SKM-1 (cell line): ENCODE results near the gene JUN.
A peak's percentile ranks its signal among the peaks of the same experiment; 100 is the strongest.

ENCODE experiments used
- DNase-seq: peaks from one replicate; lab custom pipeline; 2025; ENCODE audit not compliant: unreplicated experiment; lab: John Stamatoyannopoulos, UW

The JUN gene

DNA sequence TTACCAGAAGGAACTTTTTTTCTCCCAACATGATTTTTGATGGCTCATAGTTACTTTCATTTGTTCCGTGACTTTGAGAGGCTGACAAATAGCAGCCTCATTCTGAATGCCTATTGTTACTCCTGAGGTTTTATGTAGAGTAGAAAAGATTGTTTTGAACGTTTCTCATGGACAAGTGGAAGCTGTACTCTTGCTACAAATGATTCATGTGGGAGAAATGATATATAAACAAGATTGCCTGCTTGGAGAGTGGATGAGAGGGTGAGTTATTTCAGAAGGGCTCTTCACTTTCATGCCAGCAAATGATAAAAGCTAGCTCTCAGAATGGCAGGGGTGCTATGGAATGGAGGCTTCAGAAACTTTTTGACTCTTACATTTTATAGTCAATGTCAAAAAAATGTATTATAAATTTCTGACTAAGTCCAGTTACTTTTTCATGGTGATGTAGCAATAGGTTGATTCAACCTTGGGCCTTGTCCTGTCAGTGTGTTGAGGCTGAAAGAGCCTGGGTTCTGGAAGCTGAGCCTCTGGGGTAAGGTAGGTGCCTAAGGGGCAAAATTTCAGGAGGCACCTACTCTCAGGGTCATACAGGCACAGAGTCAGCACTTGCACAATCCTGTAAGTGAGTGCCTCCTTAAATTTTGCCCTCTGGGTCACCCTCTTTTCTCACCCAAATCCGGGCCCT is 19.4 kb downstream of the JUN start:
- no peak for DNase-seq

DNA sequence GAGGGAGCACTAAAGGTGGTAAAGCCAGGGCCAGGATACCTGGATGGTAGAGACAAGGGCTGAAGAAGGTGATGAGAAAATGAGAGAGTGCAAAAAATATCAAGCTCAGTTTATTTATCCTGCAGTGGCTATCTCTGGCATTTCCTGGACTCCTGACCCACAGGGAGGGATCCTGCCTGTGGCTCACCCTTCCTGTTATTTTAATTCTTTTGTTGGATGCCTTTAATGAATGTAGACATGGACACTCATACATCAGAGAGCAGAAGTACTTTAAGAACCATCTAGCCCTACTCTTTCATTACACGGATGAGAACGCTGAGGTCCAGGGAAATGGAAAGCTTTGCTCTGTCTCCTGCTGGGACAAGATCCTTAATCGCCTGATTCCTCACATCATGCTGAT is 20.6 kb downstream of the JUN start:
- no peak for DNase-seq

DNA sequence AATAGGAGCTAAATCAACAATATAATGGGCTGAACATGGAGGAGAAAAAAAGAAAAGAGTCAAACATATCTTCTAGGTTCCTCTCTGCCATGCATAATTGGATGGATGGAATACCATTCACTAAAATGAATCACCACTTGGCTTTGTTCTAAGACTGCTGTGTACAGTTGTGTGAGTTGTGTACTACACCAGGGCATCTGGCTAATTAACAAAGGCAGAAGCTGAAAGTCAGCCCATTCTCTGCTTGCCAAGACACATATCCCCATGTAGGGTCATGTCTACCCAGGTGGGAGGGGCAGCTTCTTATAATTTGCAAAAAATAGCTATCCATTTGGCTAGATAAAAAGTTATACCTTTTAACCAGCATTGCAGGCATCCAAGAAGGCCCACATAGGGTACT is 21.0 kb downstream of the JUN start:
- DNase-seq = no peak

DNA sequence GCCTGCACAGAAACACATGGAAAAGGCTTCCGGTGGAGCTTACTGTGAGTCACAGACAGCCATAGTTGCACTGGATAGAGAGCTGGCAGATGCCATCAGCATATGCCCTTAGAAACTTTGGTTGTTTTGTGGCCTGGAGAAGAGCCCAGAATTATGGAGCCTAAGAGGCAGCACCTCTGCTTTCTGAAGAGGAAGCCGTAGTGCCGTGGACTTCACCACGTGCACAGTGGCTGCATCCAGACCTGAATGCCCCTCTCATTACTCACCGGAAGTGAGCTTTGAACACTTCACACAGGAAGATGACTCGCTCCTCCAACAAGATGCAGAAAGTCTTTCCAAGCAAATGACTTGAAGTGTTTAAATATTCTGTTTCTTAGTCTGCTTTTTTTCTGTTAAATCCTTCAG is 28.4 kb downstream of the JUN start:
- peak; percentile 20 for DNase-seq

DNA sequence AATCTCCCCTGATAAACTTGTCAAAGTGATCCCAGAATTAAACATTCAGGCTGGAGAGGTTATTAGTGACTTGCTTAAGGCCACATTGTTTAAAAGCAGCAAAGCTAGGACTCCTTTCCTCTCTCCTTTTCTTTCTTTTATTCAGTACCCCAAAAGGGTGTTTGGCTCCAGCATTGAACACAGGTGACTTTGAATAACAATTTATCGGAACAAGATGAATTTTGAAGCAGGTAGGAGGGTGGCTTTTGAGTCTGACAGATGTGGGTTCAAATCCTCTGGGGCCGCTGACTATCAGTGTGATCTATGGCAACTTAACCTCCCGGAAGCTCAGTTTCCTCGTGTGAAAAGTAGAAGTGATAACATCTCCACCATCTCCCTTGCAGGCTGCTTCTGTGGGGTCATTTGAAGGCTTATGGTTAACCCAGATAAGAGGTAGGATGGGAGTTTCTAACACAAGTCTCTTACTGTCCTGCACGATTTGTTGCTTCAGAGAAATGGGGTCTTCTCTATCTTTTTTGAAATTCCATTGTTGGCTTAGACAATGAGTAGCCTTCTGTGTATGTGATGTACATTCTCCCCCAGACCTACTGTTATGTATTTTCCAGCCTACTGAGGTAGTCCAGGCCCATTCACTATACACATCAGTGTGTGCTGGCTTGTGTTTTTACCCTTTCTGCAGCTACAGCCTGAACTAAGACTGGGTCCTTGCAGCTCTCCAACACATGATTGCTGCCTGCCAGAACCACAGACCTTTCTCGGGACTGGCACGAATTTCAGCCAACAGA is 29.0 kb downstream of the JUN start:
- DNase-seq = peak; percentile 22

DNA sequence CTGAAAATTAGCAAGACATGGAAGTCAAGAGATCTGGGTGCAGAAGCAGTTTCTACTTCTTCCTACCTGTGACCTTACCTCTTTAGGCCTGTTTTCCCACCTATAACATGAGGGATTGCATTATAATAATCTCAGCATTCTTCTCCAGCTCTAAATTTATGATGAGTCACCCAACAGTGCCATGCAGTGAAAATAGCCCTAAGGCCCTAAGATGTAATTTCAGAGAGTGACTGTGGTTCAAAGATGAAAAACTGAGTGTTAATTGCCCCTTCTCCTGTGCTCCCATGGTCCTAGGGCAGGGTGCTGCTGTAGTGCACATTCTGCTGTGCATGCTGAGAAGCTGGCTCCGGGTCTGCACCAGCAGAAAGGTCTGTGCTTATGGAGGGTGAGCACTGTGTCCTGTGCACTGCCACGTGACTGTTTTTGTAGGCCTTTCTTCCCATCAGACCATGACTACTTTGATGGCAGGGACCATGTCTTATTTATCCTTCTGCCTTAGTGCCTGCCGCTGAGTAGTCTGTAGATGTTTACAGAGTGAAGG is 29.7 kb downstream of the JUN start:
- DNase-seq = no peak

DNA sequence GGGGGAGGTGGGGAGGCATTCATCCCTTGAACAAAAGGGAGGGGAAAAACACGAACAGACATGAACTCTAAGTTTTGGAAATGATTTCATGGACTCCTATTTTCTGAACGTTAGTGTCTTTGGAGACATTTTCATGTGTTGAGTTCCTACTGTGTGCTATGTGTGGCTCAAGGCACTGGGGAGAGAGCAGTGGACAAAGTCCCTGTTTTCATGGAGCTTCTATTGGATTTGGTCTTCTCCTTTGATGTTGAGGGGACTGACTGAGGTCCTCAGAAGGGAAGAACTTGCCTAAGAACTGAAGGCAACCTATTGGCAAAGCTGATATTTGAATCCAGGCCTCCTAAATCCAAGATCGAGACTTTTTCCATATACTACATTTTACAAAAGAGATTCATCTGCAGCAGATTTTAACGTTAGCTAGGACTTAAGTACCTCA is 30.4 kb downstream of the JUN start:
- no peak for DNase-seq

DNA sequence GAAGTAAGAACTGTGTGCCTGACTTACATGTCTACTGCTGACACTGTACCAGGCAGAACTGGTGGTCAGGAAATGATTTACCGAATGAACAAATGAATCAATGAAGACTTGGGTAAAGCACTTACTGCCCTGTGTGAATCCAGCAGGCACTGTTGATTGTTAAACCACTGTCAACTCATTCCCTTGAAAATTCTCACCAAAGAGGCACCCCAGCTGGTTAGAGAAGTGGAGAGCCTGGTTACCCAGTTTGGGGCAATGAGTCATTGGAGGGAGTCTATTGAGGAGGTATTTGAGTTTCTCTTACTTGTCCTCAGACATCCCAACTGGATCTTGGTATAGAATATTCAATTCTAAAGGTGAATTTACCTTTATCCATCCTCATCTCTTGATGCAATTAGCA is 34.2 kb downstream of the JUN start:
- DNase-seq = no peak

DNA sequence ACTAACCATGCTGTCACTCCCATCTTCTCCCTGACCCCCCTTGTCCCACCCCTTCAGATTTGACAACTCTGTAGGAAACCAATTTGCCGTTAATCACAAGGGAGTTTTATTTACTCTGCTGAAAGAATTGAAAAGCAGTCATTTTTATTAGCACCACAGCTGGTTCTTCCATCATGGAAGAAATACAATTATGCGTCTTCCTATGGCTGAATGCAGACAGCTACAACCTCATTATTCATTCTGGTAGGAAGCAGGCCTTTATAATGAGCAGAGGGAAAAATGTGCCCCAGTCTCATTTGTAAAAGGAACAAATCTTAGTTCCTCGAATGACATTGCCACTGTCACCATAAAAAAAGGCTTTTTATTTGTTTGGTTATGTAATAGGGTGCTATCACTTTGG is 35.2 kb downstream of the JUN start:
- DNase-seq = no peak

DNA sequence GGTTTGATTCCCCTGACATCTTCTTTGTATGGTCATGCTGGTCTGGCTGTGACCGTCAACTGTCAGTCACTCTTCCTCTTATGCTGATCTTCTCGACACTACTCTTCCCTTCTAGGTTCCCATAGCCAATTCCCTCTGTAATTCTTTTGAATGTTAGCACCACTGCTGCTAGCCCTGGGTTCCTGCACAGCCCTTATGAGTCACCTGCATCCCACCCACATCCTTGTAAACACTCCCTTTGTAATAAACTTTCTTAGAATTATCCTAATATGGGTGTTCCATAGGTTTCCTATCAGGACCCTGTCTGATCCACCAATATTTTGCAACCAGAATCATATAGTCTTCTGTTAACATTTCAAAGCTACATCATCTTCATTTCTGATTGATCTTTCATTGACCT is 37.1 kb downstream of the JUN start:
- DNase-seq = no peak

DNA sequence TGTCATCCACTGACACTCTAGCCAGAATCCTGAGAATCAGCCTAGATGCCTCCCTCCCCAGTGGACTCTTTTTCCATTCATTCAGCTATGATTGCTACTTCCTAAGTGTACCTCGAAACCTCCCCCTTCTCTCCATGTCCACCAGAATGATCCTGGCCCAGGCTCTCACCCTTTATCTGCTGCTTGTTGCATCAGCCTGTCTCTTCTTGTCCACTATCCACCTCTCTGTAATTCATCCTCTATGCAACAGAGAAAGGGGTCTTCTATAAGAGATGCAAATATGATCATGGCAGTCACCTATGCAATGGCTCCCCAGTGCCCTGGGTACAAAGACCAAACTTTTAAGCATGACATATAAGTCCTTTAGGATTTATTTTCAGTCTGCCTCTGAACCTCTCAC is 37.7 kb downstream of the JUN start:
- no peak for DNase-seq

DNA sequence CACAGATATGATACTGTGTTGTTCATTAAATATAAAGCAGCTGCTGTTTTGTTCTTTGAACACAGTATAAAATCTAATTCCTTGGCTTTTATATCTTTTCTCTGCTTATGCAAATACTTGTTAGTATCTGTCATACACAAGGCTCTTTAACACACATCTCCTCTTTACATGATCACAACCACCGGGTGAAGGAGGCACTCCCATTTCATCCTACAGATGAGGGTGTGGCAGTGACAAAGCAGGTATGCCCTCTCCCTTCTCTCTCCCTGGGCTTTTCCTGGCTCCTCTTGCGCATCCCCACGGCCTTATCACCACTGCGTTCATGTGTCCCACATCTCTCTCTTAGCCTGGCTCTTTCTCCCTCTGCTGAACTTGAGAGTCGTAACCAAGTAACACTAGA is 38.2 kb downstream of the JUN start:
- no peak for DNase-seq

DNA sequence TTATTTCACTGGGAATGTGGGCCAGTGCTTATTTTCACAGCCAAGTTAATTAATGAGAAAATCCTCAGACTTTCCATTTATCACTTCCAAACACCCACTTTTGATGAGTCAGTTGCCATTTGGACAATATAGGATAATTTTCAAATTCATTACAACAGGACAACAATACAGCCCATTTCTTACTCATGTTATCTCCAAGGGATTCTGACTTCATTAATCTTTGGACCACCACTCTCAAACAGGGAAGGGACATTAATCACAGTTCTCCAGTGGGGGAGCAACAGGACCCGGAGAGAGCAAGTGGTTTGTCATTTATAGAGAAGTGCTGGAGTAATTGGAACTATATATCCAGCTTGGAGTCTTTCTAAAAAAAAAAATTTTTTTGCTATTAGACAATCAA is 38.7 kb downstream of the JUN start:
- DNase-seq = no peak

DNA sequence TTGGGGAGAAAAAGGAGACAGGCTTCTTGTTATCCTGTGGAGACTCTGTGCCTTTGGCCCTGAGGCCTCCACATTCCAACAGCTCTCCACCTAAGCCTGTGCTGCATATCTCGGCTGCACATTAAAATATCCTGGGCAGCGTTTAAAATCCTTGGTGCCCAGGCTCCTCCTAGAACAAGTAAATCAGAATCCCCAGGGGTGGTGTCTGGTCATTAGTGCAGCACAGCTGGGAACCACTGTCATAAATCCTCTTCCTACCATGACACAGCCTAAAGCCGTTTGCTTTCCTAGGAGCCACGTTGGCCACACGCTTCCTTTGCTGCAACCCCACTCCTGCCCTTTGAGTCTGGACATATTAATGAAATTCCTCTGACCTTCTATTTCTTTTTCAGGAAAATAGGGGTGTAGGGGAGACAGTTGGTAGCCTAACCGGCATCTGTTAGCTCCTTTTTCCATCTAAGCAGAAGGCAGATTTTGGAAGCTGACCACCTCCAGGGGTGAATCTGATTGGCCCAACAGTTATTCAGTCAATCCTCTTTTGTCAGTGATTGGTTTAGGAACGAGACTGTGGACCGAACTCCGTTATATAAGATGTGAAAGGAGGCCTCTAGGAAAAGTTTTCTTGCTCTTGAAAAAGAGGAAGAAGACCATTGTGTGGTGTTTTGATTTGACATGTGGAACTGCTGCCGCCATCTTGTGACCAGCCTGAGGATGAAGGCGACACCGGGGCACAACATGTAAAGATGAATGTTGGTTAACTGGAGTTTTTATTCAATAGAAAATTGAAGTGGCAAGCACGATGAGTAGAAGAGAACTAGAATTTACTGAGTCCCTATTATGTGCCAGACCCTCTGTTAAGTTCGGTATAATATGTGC is 41.9 kb downstream of the JUN start:
- no peak for DNase-seq

DNA sequence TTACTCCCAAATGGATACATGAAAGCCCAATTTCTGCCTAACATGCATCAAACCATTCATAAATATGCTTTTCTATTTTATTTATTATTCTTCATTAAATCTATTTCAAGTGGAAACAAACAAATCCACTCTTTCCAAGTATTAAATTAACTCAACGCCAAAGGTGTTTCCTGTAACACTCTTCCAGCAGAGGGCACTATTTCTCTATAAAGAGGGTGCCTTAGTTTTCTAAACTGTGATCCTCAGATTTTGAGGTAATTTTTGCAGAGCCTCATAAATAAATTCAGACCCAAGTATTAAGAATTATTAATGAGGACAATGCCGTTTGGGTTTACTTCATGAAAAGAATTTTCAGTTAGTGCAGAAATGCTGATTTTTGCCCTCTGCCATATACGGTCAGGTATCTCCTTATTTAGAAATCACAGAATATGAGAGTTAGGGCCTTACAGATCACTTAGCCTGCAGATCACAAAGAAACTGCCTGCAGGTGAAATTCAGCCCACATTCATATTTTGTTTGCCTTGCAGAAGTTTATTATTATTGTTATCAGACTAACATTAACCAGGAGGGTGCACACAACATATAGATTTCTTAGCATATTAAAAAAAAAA is 43.9 kb downstream of the JUN start:
- DNase-seq = peak; percentile 54

DNA sequence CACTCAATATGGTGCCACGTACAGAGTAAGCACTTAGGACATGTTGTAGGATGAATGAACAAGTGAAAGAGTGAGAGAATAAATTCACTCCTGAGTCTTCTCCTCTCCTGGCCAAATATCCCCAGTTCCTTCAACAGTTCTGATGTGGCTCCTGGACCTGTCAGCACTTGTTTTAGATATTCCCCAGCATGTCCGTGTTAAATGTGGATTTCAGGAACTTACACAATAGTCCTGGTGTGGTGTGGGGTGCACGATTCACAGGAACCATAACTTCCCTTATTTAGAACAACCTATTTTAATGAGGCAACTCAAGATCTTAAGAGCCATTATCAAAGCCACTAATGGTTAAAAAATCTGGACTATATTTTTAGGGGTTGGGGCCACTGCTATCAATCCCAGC is 45.0 kb downstream of the JUN start:
- peak; percentile 75 for DNase-seq

DNA sequence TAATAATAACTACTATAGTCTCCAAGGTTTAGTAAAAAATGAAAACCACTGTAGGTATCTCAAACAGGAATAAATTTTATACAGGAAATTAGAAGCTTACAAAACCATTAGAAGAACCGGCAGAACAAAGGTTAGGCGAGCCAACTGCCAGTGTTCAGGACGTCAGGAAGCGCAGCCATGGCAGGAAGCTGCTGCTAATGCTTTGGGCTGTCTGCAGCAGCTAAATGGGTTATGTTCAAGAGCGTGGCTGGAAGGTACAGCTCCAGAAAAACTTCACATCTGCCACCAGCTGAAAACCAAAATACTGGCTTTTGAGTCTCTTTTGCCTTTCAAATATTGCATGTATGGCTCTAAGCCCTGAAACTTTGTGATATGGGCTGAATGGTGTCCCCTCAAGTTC is 48.3 kb downstream of the JUN start:
- DNase-seq = no peak

DNA sequence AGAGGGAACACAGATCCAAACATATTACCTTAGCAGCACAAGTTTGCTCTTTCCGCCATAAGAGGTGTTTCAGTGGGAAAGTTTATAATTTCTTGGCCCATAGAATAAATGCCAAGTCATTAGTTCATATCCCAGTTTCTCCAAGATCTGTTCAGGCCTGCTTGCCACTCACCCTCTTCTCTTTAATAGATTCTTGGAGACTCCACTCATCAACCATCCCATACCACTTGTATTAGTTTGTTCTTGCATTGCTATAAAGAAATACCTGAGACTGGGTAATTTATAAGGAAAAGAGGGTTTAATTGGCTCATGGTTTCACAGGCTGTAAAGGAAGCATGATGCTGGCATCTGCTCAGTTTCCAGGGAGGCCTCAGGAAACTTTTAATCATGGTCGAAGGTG is 49.2 kb downstream of the JUN start:
- DNase-seq = no peak

DNA sequence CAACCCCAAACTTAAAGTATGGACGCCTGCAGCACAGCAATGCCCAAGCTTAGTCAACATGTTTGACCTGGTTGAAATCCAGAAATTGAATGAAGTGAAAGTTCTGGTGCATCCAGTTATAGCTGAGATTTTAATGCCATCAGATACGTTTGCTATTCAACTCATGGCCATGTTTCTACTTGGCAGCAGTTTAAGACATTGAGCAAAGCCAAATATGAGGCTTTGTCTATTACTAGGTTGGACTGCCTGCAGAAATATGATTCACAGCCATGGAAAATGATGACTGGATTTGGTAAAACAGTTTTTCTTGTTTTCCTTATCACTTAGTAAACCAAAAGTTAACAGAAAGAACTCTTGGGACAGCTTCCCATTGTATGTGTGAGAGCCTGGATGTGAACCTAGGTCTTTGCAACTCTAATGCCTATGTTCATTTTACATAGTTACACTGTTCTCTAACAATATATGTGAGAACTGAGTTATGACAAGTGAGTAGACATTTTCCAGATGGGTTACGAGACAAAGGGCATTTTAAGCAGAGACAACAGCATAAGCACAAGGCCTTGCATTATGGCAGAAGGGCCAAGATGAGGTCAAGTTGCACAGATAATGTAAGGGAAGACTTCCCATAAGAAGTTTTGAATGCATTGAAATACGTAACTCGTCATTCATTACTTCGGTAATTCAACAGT is 51.6 kb downstream of the JUN start:
- DNase-seq = no peak
